ENCODE measurements around the gene CST6.

Gene CST6

DNA sequence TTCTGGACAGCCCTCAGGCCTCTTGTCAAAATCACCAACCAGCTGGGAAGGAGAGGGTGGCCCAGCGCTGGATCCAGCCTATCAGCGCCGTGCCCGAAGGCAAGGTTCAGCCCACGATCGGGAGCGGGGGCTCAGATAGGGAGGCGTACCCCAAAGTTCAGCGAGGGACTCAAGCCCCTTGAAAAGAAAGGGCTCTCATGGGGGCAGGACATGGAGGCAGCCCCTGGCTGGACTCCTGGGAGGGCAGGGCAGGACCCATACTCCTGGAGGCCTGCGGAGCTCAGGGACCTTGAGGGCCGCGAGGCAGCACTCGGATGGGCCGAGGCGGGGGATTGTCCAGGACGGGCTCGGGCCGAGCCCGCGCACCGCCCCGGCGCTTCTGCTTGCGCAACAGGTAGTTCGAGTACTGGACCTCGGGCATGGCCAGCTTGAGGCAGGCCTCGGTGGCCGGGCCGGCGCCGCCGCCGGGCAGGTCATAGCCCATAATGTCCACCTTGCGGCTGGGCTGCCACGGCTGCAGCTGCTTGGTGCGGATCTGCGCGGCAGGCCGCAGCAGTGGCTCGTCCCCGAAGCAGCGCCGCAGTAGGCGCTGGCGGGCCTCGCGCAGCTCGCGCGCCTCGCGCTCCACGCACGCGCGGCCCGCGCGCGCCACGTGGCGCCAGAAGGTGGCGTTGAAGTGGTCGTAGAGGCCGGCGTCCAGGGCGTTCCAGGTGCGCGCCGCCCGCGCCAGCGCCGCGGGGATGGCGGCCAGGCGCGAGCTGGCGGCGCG is 30.6 kb downstream of the CST6 start:
- H3K27ac ChIP-seq, result no peak overlapping the region

DNA sequence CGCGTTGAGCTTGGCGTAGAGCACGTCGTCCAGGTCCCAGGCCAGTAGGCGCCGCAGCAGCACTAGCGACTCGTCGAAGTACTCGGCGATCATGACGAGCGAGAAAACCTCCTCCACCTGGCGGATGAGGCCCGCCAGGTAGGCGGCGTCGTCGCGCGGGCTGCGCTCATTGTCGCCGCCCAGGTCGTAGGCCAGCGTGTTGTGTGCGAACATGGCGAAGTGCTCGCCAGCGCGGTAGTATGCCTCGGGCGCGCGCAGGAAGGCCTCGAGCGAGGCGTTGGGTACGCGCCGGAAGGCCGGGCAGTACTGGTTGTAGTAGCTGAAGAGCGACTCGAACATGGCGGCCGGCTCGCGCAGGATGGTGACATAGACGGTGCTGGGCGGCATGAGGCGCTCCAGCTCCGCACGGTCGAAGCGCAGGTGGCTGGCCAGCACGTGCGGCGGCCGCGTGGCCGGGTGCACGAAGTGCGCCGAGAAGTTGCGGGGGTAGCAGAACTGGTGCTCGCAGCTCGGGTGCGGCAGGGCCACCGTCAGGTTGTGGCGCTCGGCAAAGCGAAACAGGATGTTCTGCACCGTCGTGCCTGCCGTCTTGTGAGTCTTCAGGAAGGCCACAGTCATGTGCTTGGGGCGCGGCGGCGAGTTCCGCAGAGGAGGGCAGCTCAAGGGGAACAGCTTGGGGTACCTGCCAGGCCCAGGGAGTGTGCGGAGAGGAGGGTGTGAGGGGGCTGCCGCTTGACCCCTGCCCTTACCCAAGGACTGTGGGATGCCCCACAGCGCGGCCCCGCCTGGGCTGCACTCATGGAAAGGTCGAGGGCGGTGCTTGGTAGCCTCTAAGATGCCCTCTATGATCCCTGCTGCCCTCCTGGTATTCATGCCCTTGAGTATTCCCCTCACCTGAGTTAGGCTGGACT is 31.4 kb downstream of the CST6 start:
- no peak overlapping the region for H3K4me3 ChIP-seq
- TF ChIP-seq, protein P1, sequence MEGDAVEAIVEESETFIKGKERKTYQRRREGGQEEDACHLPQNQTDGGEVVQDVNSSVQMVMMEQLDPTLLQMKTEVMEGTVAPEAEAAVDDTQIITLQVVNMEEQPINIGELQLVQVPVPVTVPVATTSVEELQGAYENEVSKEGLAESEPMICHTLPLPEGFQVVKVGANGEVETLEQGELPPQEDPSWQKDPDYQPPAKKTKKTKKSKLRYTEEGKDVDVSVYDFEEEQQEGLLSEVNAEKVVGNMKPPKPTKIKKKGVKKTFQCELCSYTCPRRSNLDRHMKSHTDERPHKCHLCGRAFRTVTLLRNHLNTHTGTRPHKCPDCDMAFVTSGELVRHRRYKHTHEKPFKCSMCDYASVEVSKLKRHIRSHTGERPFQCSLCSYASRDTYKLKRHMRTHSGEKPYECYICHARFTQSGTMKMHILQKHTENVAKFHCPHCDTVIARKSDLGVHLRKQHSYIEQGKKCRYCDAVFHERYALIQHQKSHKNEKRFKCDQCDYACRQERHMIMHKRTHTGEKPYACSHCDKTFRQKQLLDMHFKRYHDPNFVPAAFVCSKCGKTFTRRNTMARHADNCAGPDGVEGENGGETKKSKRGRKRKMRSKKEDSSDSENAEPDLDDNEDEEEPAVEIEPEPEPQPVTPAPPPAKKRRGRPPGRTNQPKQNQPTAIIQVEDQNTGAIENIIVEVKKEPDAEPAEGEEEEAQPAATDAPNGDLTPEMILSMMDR (IDR thresholded peaks at IDR 0.05), result no peak
- no peak overlapping the region for H3K27ac ChIP-seq
- DNase-seq (ENCODE audit: low spot score), result no peak

More for the DNA sequence above, 30.6 kb downstream of the CST6 start:
- no peak for DNase-seq (ENCODE audit: low spot score)
- H3K4me3 ChIP-seq, result no peak overlapping the region
- TF ChIP-seq, protein P1 (IDR thresholded peaks at IDR 0.05), result no peak

DNA sequence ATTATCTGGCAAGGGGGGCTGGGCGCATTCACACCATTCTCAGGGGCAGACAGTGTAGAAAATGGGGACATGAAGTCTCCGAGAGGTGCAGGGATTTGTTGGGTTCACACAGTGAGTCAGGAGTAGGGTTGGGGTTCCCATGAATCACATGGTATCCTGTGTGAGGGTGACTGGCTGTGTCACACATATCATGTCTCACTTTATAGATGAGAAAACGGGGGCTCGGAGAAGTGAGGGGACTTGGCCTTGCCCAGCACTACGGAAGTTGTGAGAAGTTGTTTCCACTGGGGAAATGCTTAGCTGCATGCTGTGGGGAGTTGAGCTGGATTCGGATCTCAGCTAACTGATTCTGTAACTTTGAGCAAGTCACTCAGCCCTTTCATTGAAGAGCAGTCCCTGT is 32.9 kb downstream of the CST6 start:
- TF ChIP-seq, protein P1 (IDR thresholded peaks at IDR 0.05), result no peak
- no peak for DNase-seq (ENCODE audit: low spot score)
- Histone ChIP-seq H3K27ac (no peak overlapping the region), H3K4me3 (peak overlapping the region; percentile 6)

DNA sequence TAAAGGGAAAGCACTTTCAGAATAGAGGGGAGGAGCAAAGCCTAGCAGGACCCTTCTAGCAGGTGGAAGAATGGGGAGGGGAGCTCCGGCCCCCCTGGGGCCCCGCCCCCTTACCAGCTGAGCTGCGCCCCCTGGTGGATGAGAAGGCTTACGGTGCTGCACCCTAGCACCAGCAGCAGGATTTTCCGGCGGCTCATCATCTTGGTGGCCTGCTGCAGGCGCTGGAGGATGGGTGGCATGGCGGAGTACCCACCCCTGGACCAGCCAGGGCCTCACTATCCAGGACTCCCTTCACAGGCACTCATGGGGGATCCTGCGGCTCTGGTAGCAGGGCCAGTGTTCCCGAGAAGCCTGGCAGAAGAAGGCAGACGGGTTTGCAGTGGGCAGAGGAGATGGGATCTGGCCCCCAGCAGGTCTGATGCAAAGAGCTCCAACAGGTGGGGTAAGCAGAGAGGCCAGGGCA is 33.4 kb downstream of the CST6 start:
- DNase-seq (ENCODE audit: low spot score), result no peak
- peak overlapping the region; percentile 6 for H3K4me3 ChIP-seq
- TF ChIP-seq, protein P1 (IDR thresholded peaks at IDR 0.05), result peak; percentile 91
- no peak overlapping the region for H3K27ac ChIP-seq

DNA sequence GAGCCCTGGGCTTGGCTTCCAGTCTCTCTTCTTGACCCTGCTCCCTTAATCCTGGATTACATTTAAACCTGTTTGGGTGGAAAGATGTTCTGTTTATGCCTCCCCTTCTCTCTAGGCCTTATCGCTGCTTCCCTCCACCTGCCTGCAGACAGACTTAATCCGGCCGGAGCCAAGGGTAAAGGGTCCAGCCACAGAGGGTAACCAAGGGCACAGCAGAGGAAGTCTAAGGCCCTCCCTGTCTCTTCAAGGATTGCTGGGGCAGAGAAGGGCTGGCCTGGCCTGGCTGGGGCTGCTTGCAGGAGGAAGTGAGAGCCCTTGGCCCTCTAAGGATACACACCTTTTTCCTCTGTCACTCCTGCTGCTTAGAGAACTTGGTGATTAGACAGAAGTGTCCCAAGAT is 35.1 kb downstream of the CST6 start:
- DNase-seq (ENCODE audit: low spot score), result no peak
- H3K27ac ChIP-seq, result no peak overlapping the region
- TF ChIP-seq, protein P1 (IDR thresholded peaks at IDR 0.05), result no peak
- H3K4me3 ChIP-seq, result no peak overlapping the region

DNA sequence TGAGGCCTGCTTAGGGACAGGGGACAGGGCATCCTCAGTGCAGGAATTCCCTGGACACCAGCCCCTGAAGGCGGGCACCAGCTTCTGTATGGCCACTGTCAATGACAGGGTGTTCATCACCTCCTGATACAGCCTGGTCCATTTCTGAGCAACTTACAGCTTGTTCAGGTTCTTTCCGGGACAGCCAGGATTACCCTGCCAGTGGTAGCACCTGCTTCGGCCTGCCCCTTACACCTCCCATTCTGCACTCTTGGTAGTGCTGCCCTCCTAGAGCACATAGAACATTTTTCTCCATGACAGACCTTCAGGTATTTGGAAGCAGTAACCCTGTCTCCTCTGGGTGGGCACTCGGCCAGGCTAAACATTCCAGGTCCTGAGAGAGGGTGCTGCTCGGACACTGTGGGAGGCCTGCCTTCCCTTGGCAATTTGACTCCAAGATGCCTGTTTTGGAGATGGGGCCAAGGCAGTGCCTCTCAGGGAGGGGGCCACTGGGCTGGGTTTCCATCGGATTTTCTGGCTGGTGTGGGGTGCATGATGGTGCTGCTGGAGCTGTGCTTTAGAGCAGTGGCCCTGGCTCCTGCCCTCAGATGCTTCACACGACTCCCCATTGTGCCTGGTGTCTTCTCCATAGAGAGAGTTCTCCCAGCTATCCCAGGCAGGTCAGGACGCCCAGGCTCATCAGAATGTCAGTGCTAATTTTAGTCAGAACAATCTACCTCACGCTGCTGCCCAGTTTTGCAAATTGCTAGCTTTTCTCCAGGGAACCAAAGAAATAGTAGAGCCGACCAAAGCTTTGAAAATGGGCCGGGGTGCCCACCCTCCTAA is 35.9 kb downstream of the CST6 start:
- Histone ChIP-seq H3K4me3 (no peak overlapping the region), H3K27ac (no peak overlapping the region)
- DNase-seq (ENCODE audit: low spot score), result no peak
- TF ChIP-seq, protein P1 (IDR thresholded peaks at IDR 0.05), result no peak

Data from coronary artery (tissue), 2 donors.